HepG2 (cell line): ENCODE data around the gene WDR93. TPM values are rescaled to one million over a fixed set of nuclear protein-coding genes. Genes with fewer than 3 reads are reported as not detected.

Experiments used
- AFF4 ChIP-seq: sonication (generic); formaldehyde crosslinking; IDR thresholded peaks from 2 replicates; pipeline ENCODE4 v1.4.0; 2020; ENCODE audit warnings: missing genetic modification reagents
- ARHGAP35 ChIP-seq: sonication (generic); formaldehyde crosslinking; IDR thresholded peaks from 2 replicates; pipeline ENCODE4 v1.9.0; 2022; ENCODE audit warnings: mild to moderate bottlenecking, inconsistent platforms, moderate library complexity, missing genetic modification reagents, borderline replicate concordance
- BCLAF1 ChIP-seq: fragments of 450-650 bp; IDR thresholded peaks from 2 replicates; pipeline ENCODE4 v1.6.1; 2017; ENCODE audit warnings: mild to moderate bottlenecking
- CCDC6 ChIP-seq: sonication (generic); formaldehyde crosslinking; IDR thresholded peaks from 2 replicates; pipeline ENCODE4 v1.8.1; 2022; ENCODE audit warnings: mild to moderate bottlenecking, missing genetic modification reagents, moderate library complexity
- CENPBD1 ChIP-seq: sonication (generic); formaldehyde crosslinking; IDR thresholded peaks from 2 replicates; pipeline ENCODE4 v1.8.0; 2022; ENCODE audit warnings: missing genetic modification reagents, low read depth, mild to moderate bottlenecking, borderline replicate concordance
- ELF1 ChIP-seq: sonication (generic); formaldehyde crosslinking; IDR thresholded peaks from 2 replicates; pipeline ENCODE4 v1.4.0; 2020; ENCODE audit warnings: missing genetic modification reagents
- ELK4 ChIP-seq: sonication (generic); formaldehyde crosslinking; IDR thresholded peaks from 2 replicates; pipeline ENCODE4 v1.9.0; 2021; ENCODE audit warnings: missing genetic modification reagents, borderline replicate concordance
- MZF1 ChIP-seq: sonication (generic); formaldehyde crosslinking; IDR thresholded peaks from 2 replicates; pipeline ENCODE4 v1.8.1; 2023; ENCODE audit warnings: mild to moderate bottlenecking, missing genetic modification reagents, borderline replicate concordance
- NFE2L2 ChIP-seq: fragments of 150-350 bp; IDR thresholded peaks from 2 replicates; pipeline ENCODE4 v1.6.1; 2014; ENCODE audit warnings: low read length
- SP2 ChIP-seq: sonication (generic); formaldehyde crosslinking; IDR thresholded peaks from 2 replicates; pipeline ENCODE4 v1.5.1; 2020; ENCODE audit warnings: mild to moderate bottlenecking, missing genetic modification reagents
- STAG1 ChIP-seq: sonication (generic); formaldehyde crosslinking; IDR thresholded peaks from 2 replicates; pipeline ENCODE4 v1.4.0; 2020; ENCODE audit warnings: missing genetic modification reagents
- TFAP4 ChIP-seq: sonication (generic); IDR thresholded peaks from 2 replicates; pipeline ENCODE4 v1.6.1; 2016; ENCODE audit warnings: low read depth, borderline replicate concordance
- TIGD3 ChIP-seq: sonication (generic); formaldehyde crosslinking; IDR thresholded peaks from 2 replicates; pipeline ENCODE4 v1.5.1; 2020; ENCODE audit warnings: mild to moderate bottlenecking, missing genetic modification reagents, borderline replicate concordance
- ZFX ChIP-seq: sonication (generic); formaldehyde crosslinking; IDR thresholded peaks from 2 replicates; pipeline ENCODE4 v1.4.0; 2020; ENCODE audit warnings: mild to moderate bottlenecking, low read depth, missing genetic modification reagents, moderate library complexity
- ZNF670 ChIP-seq: sonication (generic); formaldehyde crosslinking; IDR thresholded peaks from 2 replicates; pipeline ENCODE4 v1.8.0; 2022; ENCODE audit warnings: mild to moderate bottlenecking, missing genetic modification reagents, borderline replicate concordance
- ZNF674 ChIP-seq: sonication (generic); formaldehyde crosslinking; IDR thresholded peaks from 2 replicates; pipeline ENCODE4 v1.5.0; 2020; ENCODE audit warnings: low read depth, mild to moderate bottlenecking, missing genetic modification reagents
- ZNF768 ChIP-seq: sonication (generic); formaldehyde crosslinking; IDR thresholded peaks from 2 replicates; pipeline ENCODE4 v1.4.0; 2020; ENCODE audit warnings: missing genetic modification reagents
- polyA plus RNA-seq, 8 experiments: library from polyadenylated mRNA; depleted of rRNA in 3 of 8; stranded (reverse) in 7 of 8; unstranded in 1 of 8; fragments of >200 nt; fragmentation: Illumina TruSeq in 4 of 8; extraction: Trizol in 4 of 8; gene quantifications; 2 replicates each; pipeline versions ENCODE4 v1.2.1 to v1.2.3, GENCODE V29; 2011 to 2016; ENCODE audit warnings: low read depth in 4 of 8, missing spikeins in 1 of 8, mixed read lengths in 1 of 8; ENCODE audit not compliant: insufficient read depth in 1 of 8
- total RNA-seq, 5 experiments: library from RNA; depleted of rRNA; stranded (reverse); fragments of >200 nt; fragmentation: Illumina TruSeq; extraction: Trizol; gene quantifications; 2 replicates each; pipeline ENCODE4 v1.2.3, GENCODE V29; 2016; ENCODE audit warnings: low read depth in 1 of 5

WDR93 gene
- total and polyA plus RNA-seq, 2 of the 13 experiments (the other 11 are each of a cell fraction or from before 2014, with no cell fraction given), result 0.07 TPM; not detected in 1

- no peak for TF ChIP-seq ZNF670 (CRISPR knock-in tag)
- no peak for TF ChIP-seq ELF1
- peak; percentile 38; the same call in 1 of the 2 replicates for TF ChIP-seq ZNF768 (CRISPR knock-in tag)
- no peak for TF ChIP-seq ELK4 (CRISPR knock-in tag)
- TF ChIP-seq SP2 (CRISPR knock-in tag), result no peak; the same call in 1 of the 2 replicates
- TF ChIP-seq CENPBD1 (CRISPR knock-in tag), result no peak
- TF ChIP-seq NFE2L2, result no peak
- peak; percentile 80 for TF ChIP-seq STAG1 (CRISPR knock-in tag)
- no peak; the same call in 1 of the 2 replicates for TF ChIP-seq TFAP4
- peak; percentile 85 for TF ChIP-seq ZFX
- TF ChIP-seq ZNF674 (CRISPR knock-in tag), result no peak
- no peak; the same call in 1 of the 2 replicates for TF ChIP-seq ARHGAP35 (CRISPR knock-in tag)
- TF ChIP-seq BCLAF1, result no peak
- peak; percentile 84; the same call in 1 of the 2 replicates for TF ChIP-seq CCDC6
- TF ChIP-seq TIGD3 (CRISPR knock-in tag), result no peak
- TF ChIP-seq AFF4 (CRISPR knock-in tag), result no peak
- no peak for TF ChIP-seq MZF1 (CRISPR knock-in tag)
These were observed 60.2 kb downstream of the WDR93 start, which contains the start of gene MESP1 (continued) for GRCh38 chr15:89750560-89751542.
